ENCODE results near the gene GPC1.

Gene GPC1

DNA sequence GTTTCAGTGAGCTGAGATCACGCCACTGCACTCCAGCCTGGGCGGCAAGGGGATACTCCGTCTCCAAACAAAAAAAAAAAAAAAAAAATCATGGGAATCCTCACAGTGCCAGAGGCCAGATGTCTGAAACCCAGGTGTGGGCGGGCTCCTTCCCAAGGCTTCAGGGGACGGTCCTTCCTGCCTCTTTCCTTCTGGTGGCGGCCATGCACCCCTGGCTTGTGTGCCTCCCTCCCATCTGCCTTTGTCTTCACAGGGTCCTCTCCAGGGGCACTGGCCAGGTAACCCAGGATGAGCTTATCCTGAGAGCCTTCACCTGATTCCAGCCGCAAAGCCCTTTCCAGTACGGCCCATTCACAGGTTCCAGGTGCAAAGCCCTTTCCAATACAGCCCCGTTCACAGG lies 40.9 kb upstream of the GPC1 start:
- H3K4me3 ChIP-seq (ENCODE audit: low read length) = no peak overlapping the region
- TF ChIP-seq, protein P1, sequence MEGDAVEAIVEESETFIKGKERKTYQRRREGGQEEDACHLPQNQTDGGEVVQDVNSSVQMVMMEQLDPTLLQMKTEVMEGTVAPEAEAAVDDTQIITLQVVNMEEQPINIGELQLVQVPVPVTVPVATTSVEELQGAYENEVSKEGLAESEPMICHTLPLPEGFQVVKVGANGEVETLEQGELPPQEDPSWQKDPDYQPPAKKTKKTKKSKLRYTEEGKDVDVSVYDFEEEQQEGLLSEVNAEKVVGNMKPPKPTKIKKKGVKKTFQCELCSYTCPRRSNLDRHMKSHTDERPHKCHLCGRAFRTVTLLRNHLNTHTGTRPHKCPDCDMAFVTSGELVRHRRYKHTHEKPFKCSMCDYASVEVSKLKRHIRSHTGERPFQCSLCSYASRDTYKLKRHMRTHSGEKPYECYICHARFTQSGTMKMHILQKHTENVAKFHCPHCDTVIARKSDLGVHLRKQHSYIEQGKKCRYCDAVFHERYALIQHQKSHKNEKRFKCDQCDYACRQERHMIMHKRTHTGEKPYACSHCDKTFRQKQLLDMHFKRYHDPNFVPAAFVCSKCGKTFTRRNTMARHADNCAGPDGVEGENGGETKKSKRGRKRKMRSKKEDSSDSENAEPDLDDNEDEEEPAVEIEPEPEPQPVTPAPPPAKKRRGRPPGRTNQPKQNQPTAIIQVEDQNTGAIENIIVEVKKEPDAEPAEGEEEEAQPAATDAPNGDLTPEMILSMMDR (IDR thresholded peaks at IDR 0.05; ENCODE audit: insufficient read depth, low read depth, low read length, missing control alignments) = no peak
- DNase-seq (ENCODE audit: low read depth) = no peak

DNA sequence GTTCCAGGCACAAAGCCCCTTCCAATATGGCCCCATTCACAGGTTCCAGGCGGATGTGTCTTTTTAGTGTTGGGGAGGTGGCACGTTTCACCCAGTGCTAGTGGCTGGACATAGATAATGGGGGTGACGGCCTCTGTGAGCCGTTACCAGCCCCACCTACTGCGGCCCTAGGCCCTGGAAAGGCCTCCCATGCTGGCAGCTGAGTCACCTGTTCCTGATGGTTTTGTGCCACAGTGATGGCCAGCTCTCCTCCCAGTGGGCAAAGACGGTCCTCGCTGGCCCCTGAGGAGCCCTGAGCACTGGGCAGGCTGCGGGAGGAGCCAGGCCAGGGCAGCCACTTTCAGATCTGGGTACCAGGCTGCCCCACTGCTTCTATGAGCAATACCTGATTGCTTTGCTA lies 40.0 kb upstream of the GPC1 start:
- TF ChIP-seq, protein P1 (IDR thresholded peaks at IDR 0.05; ENCODE audit: insufficient read depth, low read depth, low read length, missing control alignments) = no peak
- DNase-seq (ENCODE audit: low read depth) = no peak
- H3K4me3 ChIP-seq (ENCODE audit: low read length) = no peak overlapping the region

- DNase-seq (ENCODE audit: low read depth) = no peak
- TF ChIP-seq, protein P1 (IDR thresholded peaks at IDR 0.05; ENCODE audit: insufficient read depth, low read depth, low read length, missing control alignments) = no peak
- no peak overlapping the region for H3K4me3 ChIP-seq (ENCODE audit: low read length)
These were observed 39.4 kb upstream of the GPC1 start for GRCh38 chr2:240395896-240396622.

GRCh38 chr2:240396623-240397541 lies 38.6 kb upstream of the GPC1 start:
- no peak for DNase-seq (ENCODE audit: low read depth)
- no peak overlapping the region for H3K4me3 ChIP-seq (ENCODE audit: low read length)
- TF ChIP-seq, protein P1 (IDR thresholded peaks at IDR 0.05; ENCODE audit: insufficient read depth, low read depth, low read length, missing control alignments) = no peak

DNA sequence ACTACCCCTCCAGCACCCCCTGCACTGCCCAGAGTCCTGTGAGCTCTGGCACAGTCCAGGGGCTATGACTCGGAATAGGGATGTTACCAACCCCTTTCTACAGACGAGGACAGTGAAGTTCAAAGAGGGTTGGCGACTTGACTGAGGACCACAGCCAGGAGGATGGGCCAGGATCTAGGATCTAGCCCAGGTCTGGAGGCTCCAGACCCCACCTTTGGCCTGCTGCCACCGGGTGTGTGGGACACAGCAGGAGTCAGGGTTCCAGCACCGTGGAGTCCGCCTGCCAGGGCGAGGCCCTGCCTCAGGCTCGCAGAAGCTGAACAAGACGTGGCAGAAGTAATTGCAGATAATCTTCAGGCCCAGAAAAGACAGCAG lies 37.9 kb upstream of the GPC1 start:
- H3K4me3 ChIP-seq (ENCODE audit: low read length) = no peak overlapping the region
- TF ChIP-seq, protein P1 (IDR thresholded peaks at IDR 0.05; ENCODE audit: insufficient read depth, low read depth, low read length, missing control alignments) = no peak
- no peak for DNase-seq (ENCODE audit: low read depth)

- no peak for DNase-seq (ENCODE audit: low read depth)
- no peak overlapping the region for H3K4me3 ChIP-seq (ENCODE audit: low read length)
- TF ChIP-seq, protein P1 (IDR thresholded peaks at IDR 0.05; ENCODE audit: insufficient read depth, low read depth, low read length, missing control alignments) = no peak
These were observed 37.4 kb upstream of the GPC1 start for GRCh38 chr2:240397924-240398645.
